ENCODE measurements around the gene SBK3. TPM values are rescaled to one million over a fixed set of nuclear protein-coding genes. Genes with fewer than 3 reads are reported as not detected.
"Not testable (repeated sequence)": the region's sequence is repeated elsewhere in the genome, so short reads cannot be mapped to it uniquely, and the experiment has no call there.

The SBK3 gene
- polyA plus RNA-seq, 1 experiment: not detected

DNA sequence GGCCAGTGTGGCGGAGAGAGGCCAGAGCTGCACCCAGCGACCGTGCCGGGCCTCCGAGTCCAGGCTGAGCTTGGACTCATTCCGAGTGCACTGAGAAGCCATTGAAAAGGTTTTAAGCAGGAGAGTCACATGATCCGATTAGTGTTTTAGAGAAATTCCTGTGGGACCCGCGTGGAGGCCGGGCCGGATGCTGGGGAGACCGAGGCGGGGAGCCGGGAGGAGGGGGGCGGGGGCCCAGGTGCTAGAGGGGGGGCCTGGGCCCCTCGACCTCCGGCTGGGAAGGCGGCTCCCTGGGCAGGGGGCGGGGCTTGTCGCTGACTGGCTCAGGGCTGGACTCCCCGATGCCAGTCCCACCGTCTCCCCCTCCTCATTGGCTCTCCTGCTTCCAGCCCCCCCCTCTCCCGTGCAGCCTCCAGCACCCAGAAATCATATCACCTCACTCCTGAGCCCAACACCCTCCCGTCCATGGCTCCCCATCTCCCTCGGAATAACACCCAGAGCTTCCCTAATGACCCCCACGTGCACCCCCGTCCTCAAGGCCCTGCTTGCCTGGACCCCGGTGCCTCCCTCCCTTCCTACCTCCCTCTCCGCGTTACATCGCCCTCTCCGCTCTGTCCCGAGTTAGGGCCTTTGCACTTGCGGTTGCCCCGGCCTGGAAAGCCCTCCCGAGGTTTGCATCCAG is 40.5 kb upstream of the SBK3 start:
- H3K27me3 ChIP-seq (ENCODE audit: control insufficient read depth, insufficient read depth, low read length): no peaks in the 10 kb centered on the region
- TF ChIP-seq, protein P1, sequence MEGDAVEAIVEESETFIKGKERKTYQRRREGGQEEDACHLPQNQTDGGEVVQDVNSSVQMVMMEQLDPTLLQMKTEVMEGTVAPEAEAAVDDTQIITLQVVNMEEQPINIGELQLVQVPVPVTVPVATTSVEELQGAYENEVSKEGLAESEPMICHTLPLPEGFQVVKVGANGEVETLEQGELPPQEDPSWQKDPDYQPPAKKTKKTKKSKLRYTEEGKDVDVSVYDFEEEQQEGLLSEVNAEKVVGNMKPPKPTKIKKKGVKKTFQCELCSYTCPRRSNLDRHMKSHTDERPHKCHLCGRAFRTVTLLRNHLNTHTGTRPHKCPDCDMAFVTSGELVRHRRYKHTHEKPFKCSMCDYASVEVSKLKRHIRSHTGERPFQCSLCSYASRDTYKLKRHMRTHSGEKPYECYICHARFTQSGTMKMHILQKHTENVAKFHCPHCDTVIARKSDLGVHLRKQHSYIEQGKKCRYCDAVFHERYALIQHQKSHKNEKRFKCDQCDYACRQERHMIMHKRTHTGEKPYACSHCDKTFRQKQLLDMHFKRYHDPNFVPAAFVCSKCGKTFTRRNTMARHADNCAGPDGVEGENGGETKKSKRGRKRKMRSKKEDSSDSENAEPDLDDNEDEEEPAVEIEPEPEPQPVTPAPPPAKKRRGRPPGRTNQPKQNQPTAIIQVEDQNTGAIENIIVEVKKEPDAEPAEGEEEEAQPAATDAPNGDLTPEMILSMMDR (IDR thresholded peaks at IDR 0.05; ENCODE audit: low read depth, low read length): no peak
- ChIA-PET CTCF (interaction anchor here (0.6 kb wide), 3 partner anchors 15 to 395 kb away, joined by 3 to 4 read pairs (median 3); partner anchors contain the start of gene ZNF784), POLR2A (interaction anchor here (0.6 to 1.0 kb wide), 5 partner anchors 12 to 74 kb away, joined by 3 to 7 read pairs (median 6); no protein-coding TSS in a partner anchor)
- DNase-seq (ENCODE audit: low read depth, low spot score): peak; percentile 37
- H3K4me3 ChIP-seq (ENCODE audit: low read depth, low read length): peak overlapping the region; percentile 47
- no peaks in the 10 kb centered on the region for H3K9me3 ChIP-seq (ENCODE audit: control insufficient read depth, insufficient read depth, low read length)
- peak overlapping the region; percentile 80 for H3K27ac ChIP-seq (ENCODE audit: low read depth, low read length)

DNA sequence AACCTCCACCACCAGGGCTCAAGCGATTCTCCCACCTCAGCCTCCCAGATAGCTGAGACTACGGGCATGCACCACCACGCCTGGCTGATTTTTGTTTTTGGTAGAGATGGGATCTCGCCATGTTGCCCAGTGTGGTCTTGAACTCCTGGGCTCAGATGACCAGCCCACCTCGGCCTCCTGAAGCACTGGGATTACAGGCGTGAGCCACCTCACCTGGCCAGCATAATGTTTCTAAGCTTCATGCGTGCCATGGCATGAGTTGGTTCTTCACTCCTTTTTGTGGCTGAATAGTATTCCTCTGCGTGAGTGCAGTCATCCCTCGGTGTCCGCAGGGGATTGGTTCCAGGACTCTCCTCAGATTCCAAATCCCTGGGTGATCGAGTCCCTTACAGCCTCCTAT is 39.5 kb upstream of the SBK3 start:
- TF ChIP-seq, protein P1 (IDR thresholded peaks at IDR 0.05; ENCODE audit: low read depth, low read length): no peak
- no peak overlapping the region for H3K4me3 ChIP-seq (ENCODE audit: low read depth, low read length)
- POLR2A ChIA-PET: interaction anchor here (0.7 to 1.0 kb wide), 3 partner anchors 11 to 37 kb away, joined by 3 to 6 read pairs (median 5); no protein-coding TSS in a partner anchor
- H3K27me3 ChIP-seq (ENCODE audit: control insufficient read depth, insufficient read depth, low read length): no peaks in the 10 kb centered on the region
- no peak overlapping the region for H3K27ac ChIP-seq (ENCODE audit: low read depth, low read length)
- CTCF ChIA-PET: no interaction called here
- no peak for DNase-seq (ENCODE audit: low read depth, low spot score)
- H3K9me3 ChIP-seq (ENCODE audit: control insufficient read depth, insufficient read depth, low read length): no peaks in the 10 kb centered on the region; the same call in 1 of the 2 replicates

DNA sequence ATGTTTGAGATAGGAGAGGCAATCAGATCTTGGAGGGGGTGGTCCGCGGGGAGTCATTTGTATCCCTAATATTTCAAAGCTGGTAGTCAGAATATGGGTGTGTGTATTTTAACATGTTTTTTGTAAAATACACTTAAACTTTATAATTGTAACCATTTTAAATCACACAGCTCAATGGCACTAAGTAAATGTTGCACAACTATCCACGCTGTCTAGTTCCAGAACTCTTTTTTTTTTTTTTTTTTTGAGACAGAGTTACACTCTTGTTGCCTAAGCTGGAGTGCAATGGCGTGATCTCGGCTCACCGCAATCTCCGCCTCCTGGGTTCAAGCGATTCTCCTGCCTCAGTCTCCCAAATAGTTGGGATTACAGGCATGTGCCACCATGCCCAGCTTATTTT is 38.6 kb upstream of the SBK3 start:
- not testable (repeated sequence) for H3K27ac ChIP-seq (ENCODE audit: low read depth, low read length); H3K4me3 ChIP-seq (ENCODE audit: low read depth, low read length); H3K27me3 ChIP-seq (ENCODE audit: control insufficient read depth, insufficient read depth, low read length); H3K9me3 ChIP-seq (ENCODE audit: control insufficient read depth, insufficient read depth, low read length); DNase-seq (ENCODE audit: low read depth, low spot score)
- ChIA-PET CTCF (interaction anchor here (1.0 to 1.2 kb wide), 3 partner anchors 22 to 116 kb away, joined by 3 to 4 read pairs (median 3); partner anchors contain the start of gene ZNF865), POLR2A (interaction anchor here (0.6 to 1.5 kb wide), 3 partner anchors 15 to 21 kb away, joined by 3 to 5 read pairs (median 4); partner anchors contain the start of genes FIZ1 and ZNF524)

DNA sequence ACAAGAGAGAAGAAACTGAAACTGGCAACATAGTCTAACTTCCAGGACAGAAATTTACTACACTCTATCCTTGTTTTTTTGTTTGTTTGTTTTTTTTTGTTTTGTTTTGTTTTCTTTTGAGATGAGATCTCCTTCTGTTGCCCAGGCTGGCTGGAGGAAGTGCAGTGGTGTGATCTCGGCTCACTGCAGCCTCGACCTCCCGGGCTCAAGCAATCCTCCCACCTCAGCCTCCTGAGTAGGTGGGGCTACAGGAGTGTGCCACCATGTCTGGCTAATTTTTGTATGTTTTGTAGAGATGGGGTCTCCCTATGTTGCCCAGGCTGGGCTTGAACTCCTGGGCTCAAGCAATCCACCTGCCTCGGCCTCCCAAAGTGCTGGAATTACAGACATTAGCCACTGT is 36.9 kb upstream of the SBK3 start:
- ChIA-PET POLR2A (interaction anchor here (3.1 kb wide), 1 partner anchor 17 kb away, joined by 10 read pairs; the partner anchor contains the start of genes FIZ1 and ZNF524), CTCF (interaction anchor here (1.3 to 1.7 kb wide), 3 partner anchors 23 to 79 kb away, joined by 3 to 12 read pairs (median 5); partner anchors contain the start of gene ZNF865)
- not testable (repeated sequence) for H3K27me3 ChIP-seq (ENCODE audit: control insufficient read depth, insufficient read depth, low read length); H3K9me3 ChIP-seq (ENCODE audit: control insufficient read depth, insufficient read depth, low read length); H3K4me3 ChIP-seq (ENCODE audit: low read depth, low read length); H3K27ac ChIP-seq (ENCODE audit: low read depth, low read length); DNase-seq (ENCODE audit: low read depth, low spot score)

DNA sequence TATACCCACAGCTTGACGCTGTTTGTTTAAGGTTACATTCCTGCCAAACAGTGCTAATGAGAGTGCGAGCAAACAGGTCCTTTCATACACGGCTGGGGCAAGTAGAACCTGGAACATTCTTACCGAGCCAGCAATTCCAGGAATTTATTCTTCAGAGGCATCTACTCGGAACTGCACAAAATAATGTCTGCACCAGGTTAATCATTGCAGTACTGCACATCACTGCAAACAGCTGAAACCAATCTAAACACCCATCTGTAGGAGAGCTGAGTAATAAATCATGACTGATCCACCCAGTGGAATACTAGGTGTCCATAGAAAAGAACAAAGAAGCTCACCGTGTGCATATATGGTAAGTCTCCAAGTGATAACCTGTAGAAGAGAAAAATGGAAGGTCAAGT is 36.5 kb upstream of the SBK3 start:
- CTCF ChIA-PET: interaction anchor here (1.3 to 1.7 kb wide), 3 partner anchors 24 to 78 kb away, joined by 3 to 12 read pairs (median 5); partner anchors contain the start of gene ZNF865
- POLR2A ChIA-PET: interaction anchor here (3.1 kb wide), 1 partner anchor 17 kb away, joined by 10 read pairs; the partner anchor contains the start of genes FIZ1 and ZNF524

More for the DNA sequence above, 36.5 kb upstream of the SBK3 start:
- Histone ChIP-seq H3K27ac (ENCODE audit: low read depth, low read length) (no peak overlapping the region), H3K9me3 (ENCODE audit: control insufficient read depth, insufficient read depth, low read length) (no peaks in the 10 kb centered on the region; the same call in 1 of the 2 replicates), H3K4me3 (ENCODE audit: low read depth, low read length) (no peak overlapping the region), H3K27me3 (ENCODE audit: control insufficient read depth, insufficient read depth, low read length) (no peaks in the 10 kb centered on the region)
- no peak for DNase-seq (ENCODE audit: low read depth, low spot score)
- TF ChIP-seq, protein P1 (IDR thresholded peaks at IDR 0.05; ENCODE audit: low read depth, low read length): no peak

Measured in AG04450 (cell line).